IMR-90 (cell line): ENCODE results near the gene FLVCR1.

Experiments used
- CHD1 ChIP-seq: IDR thresholded peaks from 2 replicates; pipeline ENCODE4 v1.6.1; 2012; ENCODE audit warnings: low read depth, low read length, improper control_type of control experiment
- MAFK ChIP-seq: IDR thresholded peaks from 2 replicates; pipeline ENCODE4 v1.6.1; 2012; ENCODE audit warnings: low read depth, low read length, improper control_type of control experiment
- POLR2A ChIP-seq: IDR thresholded peaks from 2 replicates; pipeline ENCODE4 v1.6.1; 2012; ENCODE audit warnings: mild to moderate bottlenecking, low read depth, low read length
- RCOR1 ChIP-seq: IDR thresholded peaks from 2 replicates; pipeline ENCODE4 v1.6.1; 2012; ENCODE audit warnings: mild to moderate bottlenecking, low read length, improper control_type of control experiment; ENCODE audit not compliant: insufficient replicate concordance
- TF ChIP-seq, protein P1 (sequence below): conservative IDR thresholded peaks from 2 replicates; pipeline ENCODE4 v1.5.1; 2012; ENCODE audit warnings: mild to moderate bottlenecking, low read depth, low read length, improper control_type of control experiment
- TF ChIP-seq, protein P2 (sequence below): fragments of 150-350 bp; IDR thresholded peaks from 2 replicates; pipeline ENCODE4 v1.6.1; 2016; ENCODE audit warnings: low read depth, mild to moderate bottlenecking, low read length, moderate library complexity, borderline replicate concordance
- TF ChIP-seq, protein P3 (sequence below): fragments of 150-350 bp; IDR thresholded peaks from 2 replicates; pipeline ENCODE4 v1.6.1; 2017; ENCODE audit warnings: mild to moderate bottlenecking, antibody characterized with exemption, low read length, low read depth

DNA sequence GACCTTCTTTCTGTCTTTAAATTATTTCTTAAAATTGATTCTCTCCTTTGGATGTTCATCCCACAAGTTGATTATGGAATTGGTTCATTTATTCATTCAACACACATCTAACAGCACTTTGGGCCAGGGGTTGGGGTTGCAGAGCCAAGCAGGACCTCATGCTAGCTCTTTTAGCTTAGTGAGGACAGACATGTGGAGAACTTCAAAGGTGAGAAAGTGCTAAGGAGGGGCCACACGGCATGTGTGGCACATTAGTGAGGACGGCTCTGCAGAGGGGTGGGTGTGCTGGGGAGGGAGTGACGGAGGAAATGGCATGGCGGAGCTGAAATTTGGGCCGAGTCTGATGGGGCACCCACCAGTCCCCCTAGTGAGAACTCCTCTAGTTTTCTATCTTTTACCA is 59.8 kb downstream of the FLVCR1 start:
- TF ChIP-seq, protein P1, sequence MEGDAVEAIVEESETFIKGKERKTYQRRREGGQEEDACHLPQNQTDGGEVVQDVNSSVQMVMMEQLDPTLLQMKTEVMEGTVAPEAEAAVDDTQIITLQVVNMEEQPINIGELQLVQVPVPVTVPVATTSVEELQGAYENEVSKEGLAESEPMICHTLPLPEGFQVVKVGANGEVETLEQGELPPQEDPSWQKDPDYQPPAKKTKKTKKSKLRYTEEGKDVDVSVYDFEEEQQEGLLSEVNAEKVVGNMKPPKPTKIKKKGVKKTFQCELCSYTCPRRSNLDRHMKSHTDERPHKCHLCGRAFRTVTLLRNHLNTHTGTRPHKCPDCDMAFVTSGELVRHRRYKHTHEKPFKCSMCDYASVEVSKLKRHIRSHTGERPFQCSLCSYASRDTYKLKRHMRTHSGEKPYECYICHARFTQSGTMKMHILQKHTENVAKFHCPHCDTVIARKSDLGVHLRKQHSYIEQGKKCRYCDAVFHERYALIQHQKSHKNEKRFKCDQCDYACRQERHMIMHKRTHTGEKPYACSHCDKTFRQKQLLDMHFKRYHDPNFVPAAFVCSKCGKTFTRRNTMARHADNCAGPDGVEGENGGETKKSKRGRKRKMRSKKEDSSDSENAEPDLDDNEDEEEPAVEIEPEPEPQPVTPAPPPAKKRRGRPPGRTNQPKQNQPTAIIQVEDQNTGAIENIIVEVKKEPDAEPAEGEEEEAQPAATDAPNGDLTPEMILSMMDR: no peak
- TF ChIP-seq POLR2A (no peak), CHD1 (no peak), RCOR1 (no peak), MAFK (no peak)
- TF ChIP-seq, protein P2, sequence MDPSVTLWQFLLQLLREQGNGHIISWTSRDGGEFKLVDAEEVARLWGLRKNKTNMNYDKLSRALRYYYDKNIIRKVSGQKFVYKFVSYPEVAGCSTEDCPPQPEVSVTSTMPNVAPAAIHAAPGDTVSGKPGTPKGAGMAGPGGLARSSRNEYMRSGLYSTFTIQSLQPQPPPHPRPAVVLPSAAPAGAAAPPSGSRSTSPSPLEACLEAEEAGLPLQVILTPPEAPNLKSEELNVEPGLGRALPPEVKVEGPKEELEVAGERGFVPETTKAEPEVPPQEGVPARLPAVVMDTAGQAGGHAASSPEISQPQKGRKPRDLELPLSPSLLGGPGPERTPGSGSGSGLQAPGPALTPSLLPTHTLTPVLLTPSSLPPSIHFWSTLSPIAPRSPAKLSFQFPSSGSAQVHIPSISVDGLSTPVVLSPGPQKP: no peak
- TF ChIP-seq, protein P3, sequence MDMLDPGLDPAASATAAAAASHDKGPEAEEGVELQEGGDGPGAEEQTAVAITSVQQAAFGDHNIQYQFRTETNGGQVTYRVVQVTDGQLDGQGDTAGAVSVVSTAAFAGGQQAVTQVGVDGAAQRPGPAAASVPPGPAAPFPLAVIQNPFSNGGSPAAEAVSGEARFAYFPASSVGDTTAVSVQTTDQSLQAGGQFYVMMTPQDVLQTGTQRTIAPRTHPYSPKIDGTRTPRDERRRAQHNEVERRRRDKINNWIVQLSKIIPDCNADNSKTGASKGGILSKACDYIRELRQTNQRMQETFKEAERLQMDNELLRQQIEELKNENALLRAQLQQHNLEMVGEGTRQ: no peak
